Pons (tissue), 1 donor: ENCODE data around the gene KRTDAP.

ENCODE experiments used
- DNase-seq: peaks from one replicate; pipeline ENCODE4 v3.0.0-alpha.2; 2016; ENCODE audit warnings: low spot score

Gene KRTDAP

GRCh38 chr19:35454663-35455062, 35.6 kb downstream of the KRTDAP start:
- DNase-seq, result no peak

- DNase-seq, result no peak
Measured at GRCh38 chr19:35451338-35452096, 38.7 kb downstream of the KRTDAP start.

GRCh38 chr19:35449359-35450043, 40.8 kb downstream of the KRTDAP start:
- no peak for DNase-seq

- no peak for DNase-seq
Measured at GRCh38 chr19:35447606-35448469, 42.4 kb downstream of the KRTDAP start, which contains the start of gene FFAR2. TSS of gene FFAR2 (plus strand) at chr19:35448257. CDS start at chr19:35449715, 1,458 bp downstream.

GRCh38 chr19:35445826-35446593, 44.3 kb downstream of the KRTDAP start:
- DNase-seq, result no peak

- DNase-seq, result no peak
Measured at GRCh38 chr19:35444735-35445134, 45.5 kb downstream of the KRTDAP start.

GRCh38 chr19:35442091-35442490, 48.2 kb downstream of the KRTDAP start:
- no peak for DNase-seq

- DNase-seq, result no peak
Measured at GRCh38 chr19:35439921-35440320, 50.3 kb downstream of the KRTDAP start.

- DNase-seq, result no peak
Measured at GRCh38 chr19:35438527-35438926, 51.7 kb downstream of the KRTDAP start.

- DNase-seq, result no peak
Measured at GRCh38 chr19:35438096-35438495, 52.2 kb downstream of the KRTDAP start.

GRCh38 chr19:35437406-35437951, 52.8 kb downstream of the KRTDAP start:
- DNase-seq, result no peak
